HAP-1 (cell line): ENCODE measurements around the gene EFCAB5.
A peak's percentile ranks its signal among the peaks of the same experiment; 100 is the strongest.
"Not testable (repeated sequence)": the region's sequence is repeated elsewhere in the genome, so short reads cannot be mapped to it uniquely, and the experiment has no call there.

Experiments
- DNase-seq, 2 experiments: peaks; one replicate each; pipeline ENCODE4 v3.0.0-alpha.2; 2016 to 2020; ENCODE audit warnings: low spot score in 2 of 2
- H3K27me3 ChIP-seq: fragments of 250-450 bp; sonication (Bioruptor Pico); 2 replicates; pipeline ENCODE4 v1.5.1; 2020; ENCODE audit warnings: low read depth, mild to moderate bottlenecking, moderate library complexity
- H3K36me3 ChIP-seq: fragments of 250-450 bp; sonication (Bioruptor Pico); replicated peaks from 2 replicates; pipeline ENCODE4 v1.5.1; 2020; ENCODE audit warnings: mild to moderate bottlenecking
- H3K4me1 ChIP-seq: fragments of 250-450 bp; sonication (Bioruptor Pico); 2 replicates; pipeline ENCODE4 v1.5.1; 2020; ENCODE audit warnings: mild to moderate bottlenecking
- H3K4me3 ChIP-seq: fragments of 250-450 bp; sonication (Bioruptor Pico); 2 replicates; pipeline ENCODE4 v1.5.1; 2020; ENCODE audit warnings: mild to moderate bottlenecking, moderate library complexity
- H3K9me3 ChIP-seq: fragments of 250-450 bp; sonication (Bioruptor Pico); 2 replicates; pipeline ENCODE4 v1.5.1; 2020; ENCODE audit warnings: mild to moderate bottlenecking, moderate library complexity
- in situ Hi-C: fragments of 300-500 bp; cut with MboI; formaldehyde crosslinking; loops from 3 replicates; pipeline ENCODE4 v1.14.3; 2020; ENCODE audit warnings: low sequenced_read_pairs, inconsistent platforms, mixed read lengths

EFCAB5 gene

DNA sequence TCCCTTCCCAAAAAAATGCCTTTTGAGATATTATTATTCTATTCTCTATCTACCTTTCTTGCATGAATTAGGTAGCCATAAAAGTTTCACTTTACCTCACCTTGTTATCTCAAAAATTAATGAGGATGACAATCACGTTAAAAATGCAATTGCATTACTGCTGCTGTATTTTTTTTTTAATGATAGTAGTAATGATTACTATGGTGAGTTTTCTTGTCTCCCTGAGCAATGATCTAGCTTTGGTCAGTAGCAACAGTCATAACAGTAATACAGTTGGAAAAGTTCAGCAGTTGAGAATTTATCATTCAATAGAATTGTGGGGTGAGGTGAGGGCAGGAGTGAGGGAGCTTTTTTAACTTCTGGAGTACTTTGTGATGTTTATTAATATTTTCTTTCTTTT is at the start of gene EFCAB5:
TSS of gene EFCAB5 (plus strand) at position 301 of the 400 bp plus-strand sequence. CDS start 163 bp downstream, outside the sequence.
- DNase-seq = no peak
- in situ Hi-C loops = loop anchor here (25.0 kb wide), 1 partner anchor 329 kb away; the partner anchor contains the start of gene CORO6
- Histone ChIP-seq H3K36me3 (no peaks in the 10 kb centered on the region), H3K4me3 (no peak within 1 kb of the TSS), H3K27me3 (no peaks in the 10 kb centered on the region), H3K9me3 (no peaks in the 10 kb centered on the region), H3K4me1 (no peaks in the 10 kb centered on the region)

- Histone ChIP-seq H3K4me3 (no peak overlapping the region), H3K4me1 (no peaks in the 10 kb centered on the region), H3K9me3 (0 out of 2 replicates have a peak, but pooled peaks cover under 1% of the 10 kb centered on the region), H3K36me3 (no peaks in the 10 kb centered on the region), H3K27me3 (no peaks in the 10 kb centered on the region)
- no peak for DNase-seq
- in situ Hi-C loops = no loop called here
Measured at GRCh38 chr17:29892201-29892600, 49.2 kb upstream of the EFCAB5 start.

DNA sequence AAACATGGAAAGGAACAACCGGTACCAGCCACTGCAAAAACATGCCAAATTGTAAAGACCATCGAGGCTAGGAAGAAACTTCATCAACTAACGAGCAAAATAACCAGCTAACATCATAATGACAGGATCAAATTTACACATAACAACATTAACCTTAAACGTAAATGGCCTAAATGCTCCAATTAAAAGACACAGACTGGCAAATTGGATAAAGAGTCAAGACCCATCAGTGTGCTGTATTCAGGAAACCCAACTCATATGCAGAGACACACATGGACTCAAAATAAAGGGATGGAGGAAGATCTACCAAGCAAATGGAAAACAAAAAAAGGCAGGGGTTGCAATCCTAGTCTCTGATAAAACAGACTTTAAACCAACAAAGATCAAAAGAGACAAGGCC is 44.3 kb upstream of the EFCAB5 start:
- in situ Hi-C loops, H3K4me1 ChIP-seq, H3K27me3 ChIP-seq, H3K4me3 ChIP-seq, DNase-seq, H3K9me3 ChIP-seq, H3K36me3 ChIP-seq: not testable (repeated sequence)

DNA sequence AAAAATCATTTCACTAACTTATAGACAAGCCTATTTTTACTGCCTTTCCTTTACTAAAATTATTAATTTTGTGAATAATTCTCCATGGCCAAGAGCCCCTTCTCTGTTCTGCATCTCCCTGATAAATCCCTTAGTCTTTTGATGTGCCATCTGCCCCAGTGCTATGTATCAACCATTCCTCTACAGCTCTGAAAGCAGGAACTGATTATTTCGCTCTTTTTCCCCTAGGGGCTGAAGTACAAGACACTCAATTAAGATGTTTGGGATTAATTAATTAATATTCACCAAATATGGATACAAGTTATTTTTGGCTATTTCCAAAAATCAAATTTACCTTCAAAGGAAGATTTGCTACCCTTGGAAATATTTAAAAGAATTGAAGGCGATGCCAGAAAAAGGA is 38.0 kb upstream of the EFCAB5 start:
- no peaks in the 10 kb centered on the region for H3K27me3 ChIP-seq
- in situ Hi-C loops = no loop called here
- no peak overlapping the region for H3K4me3 ChIP-seq
- H3K36me3 ChIP-seq = no peaks in the 10 kb centered on the region
- H3K9me3 ChIP-seq = peaks cover 14% of the 10 kb centered on the region; the same call in 1 of the 2 replicates
- no peak for DNase-seq
- no peaks in the 10 kb centered on the region for H3K4me1 ChIP-seq

DNA sequence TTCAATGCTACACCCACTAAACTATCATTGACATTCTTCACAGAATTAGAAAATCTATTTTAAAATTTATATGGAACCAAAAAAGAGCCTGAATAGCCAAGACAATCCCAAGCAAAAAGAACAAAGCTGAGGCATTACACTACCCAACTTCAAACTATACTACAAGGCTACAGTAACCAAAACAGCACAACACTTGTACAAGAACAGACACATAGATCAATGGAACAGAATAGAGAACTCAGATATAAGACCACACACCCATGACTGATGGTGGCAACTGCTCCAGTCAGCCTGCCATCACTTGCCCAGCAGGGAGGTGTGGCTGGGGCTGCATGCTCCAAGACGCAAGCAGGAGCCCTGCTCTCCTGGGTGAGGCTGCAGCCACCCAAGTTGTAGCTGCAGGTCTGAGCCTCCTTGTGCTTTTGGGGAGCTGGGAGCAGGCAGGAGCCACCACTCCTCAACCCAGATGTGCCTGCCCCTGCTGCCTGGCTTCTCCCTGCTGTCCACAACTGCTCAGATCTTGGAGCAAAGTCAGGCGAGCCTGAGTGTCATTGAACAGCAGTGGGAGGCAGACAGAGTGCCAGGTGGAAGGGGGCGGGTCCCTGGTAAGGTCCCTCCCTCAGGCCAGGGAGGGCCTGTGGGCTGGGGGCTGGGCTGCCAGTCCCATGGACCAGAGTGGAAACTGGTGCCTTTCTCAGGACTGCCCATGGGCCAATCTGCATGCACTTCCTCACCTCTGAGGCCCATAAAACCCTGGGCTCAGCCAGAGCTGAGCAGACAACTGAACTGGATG is 36.2 kb upstream of the EFCAB5 start:
- Histone ChIP-seq H3K27me3 (no peaks in the 10 kb centered on the region), H3K36me3 (no peaks in the 10 kb centered on the region), H3K4me3 (no peak overlapping the region), H3K9me3 (peaks cover 14% of the 10 kb centered on the region; the same call in 1 of the 2 replicates), H3K4me1 (no peaks in the 10 kb centered on the region)
- no peak for DNase-seq
- in situ Hi-C loops = no loop called here

- in situ Hi-C loops = no loop called here
- peaks cover 9% of the 10 kb centered on the region; the same call in 1 of the 2 replicates for H3K9me3 ChIP-seq
- H3K27me3 ChIP-seq = no peaks in the 10 kb centered on the region
- DNase-seq = no peak
- H3K36me3 ChIP-seq = no peaks in the 10 kb centered on the region
- H3K4me3 ChIP-seq = no peak overlapping the region
- H3K4me1 ChIP-seq = no peaks in the 10 kb centered on the region
Measured at GRCh38 chr17:29905879-29906167, 35.6 kb upstream of the EFCAB5 start.

DNA sequence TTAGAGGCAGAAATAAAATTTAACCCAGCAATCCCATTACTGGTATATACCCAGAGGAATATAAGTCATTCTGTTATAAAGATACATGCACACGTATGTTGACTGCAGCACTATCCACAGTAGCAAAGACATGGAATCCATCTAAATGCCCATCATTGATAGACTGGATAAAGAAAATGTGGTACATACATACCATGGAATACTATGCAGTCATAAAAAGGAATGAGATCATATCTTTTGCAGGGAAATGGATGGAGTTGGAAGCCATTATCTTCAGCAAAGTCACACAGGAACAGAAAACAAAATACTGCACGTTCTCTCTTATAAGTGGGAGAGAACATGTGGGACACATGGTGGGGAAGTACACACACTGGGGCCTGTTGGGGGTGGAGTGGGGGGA is 34.5 kb upstream of the EFCAB5 start:
- Histone ChIP-seq H3K4me3 (no peak overlapping the region), H3K9me3 (peaks cover 8% of the 10 kb centered on the region; the same call in 1 of the 2 replicates), H3K27me3 (no peaks in the 10 kb centered on the region), H3K4me1 (no peaks in the 10 kb centered on the region), H3K36me3 (no peaks in the 10 kb centered on the region)
- in situ Hi-C loops = no loop called here
- no peak for DNase-seq

DNA sequence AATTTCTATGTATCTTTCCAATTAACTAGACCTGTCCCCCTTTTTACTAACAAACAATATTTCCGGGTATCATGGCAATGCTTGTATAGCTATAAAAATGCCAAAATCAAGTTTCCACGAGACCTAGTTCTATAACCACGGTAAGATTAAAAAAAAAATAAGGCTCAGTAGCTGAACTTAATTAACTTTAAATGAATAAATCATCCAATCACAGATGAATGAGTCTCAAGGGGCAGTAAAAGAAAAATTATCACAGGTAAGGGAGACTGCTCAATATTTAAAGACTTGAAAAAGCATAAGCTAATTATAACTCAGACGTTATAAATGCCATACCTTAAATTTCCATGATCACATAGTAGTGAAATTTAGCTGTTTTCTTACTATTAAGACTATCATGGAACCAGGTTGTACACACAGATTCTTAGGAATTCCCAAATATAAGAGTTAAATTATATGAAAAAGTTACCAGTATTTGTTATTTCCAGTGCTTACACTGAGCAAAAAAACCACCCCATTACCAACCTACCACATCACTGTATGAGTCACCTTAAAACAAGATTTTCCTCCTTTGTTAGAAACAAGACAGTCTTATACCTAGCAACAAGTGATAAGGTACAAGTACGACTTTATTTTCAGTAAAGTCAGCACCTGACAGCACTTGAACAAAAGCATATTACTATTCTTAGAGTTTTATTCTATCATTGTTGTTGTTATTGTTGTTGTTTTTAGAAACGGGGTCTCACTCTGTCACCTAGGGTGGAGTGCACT is 32.0 kb upstream of the EFCAB5 start:
- in situ Hi-C loops = no loop called here
- H3K36me3 ChIP-seq = no peaks in the 10 kb centered on the region
- DNase-seq = no peak
- H3K9me3 ChIP-seq = peaks cover 8% of the 10 kb centered on the region; the same call in 1 of the 2 replicates
- peaks cover 7% of the 10 kb centered on the region for H3K4me1 ChIP-seq
- H3K27me3 ChIP-seq = no peaks in the 10 kb centered on the region
- H3K4me3 ChIP-seq = no peak overlapping the region

- H3K4me1 ChIP-seq = peaks cover 18% of the 10 kb centered on the region
- no peak overlapping the region for H3K4me3 ChIP-seq
- no peaks in the 10 kb centered on the region for H3K27me3 ChIP-seq
- no peak for DNase-seq
- H3K36me3 ChIP-seq = no peaks in the 10 kb centered on the region
- in situ Hi-C loops = no loop called here
- H3K9me3 ChIP-seq = no peaks in the 10 kb centered on the region
Measured at GRCh38 chr17:29911641-29912177, 29.7 kb upstream of the EFCAB5 start.

GRCh38 chr17:29914819-29915537 is 26.5 kb upstream of the EFCAB5 start:
- in situ Hi-C loops = no loop called here
- Histone ChIP-seq H3K9me3 (no peaks in the 10 kb centered on the region), H3K4me3 (no peak overlapping the region), H3K27me3 (no peaks in the 10 kb centered on the region), H3K36me3 (no peaks in the 10 kb centered on the region), H3K4me1 (peaks cover 23% of the 10 kb centered on the region)
- DNase-seq = peak; percentile 39 to 100

DNA sequence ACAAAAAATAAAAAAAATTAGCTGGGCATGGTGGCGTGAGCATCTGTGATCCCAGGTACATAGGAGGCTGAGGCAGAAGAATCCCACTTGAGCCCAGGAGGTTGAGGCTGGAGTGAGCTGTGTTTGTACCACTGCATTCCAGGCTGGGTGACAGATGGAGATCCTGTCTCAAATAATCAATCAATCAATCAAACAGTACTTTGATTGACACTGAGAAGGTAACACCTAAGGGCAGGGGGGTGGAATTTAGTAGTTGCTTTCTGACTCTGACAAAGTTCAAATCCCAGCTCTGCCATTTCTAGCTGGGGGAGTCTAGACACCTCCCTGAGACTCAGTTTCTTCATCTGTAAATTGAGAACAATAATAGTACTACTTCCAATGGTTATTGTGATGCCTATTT is 23.4 kb upstream of the EFCAB5 start:
- no peaks in the 10 kb centered on the region for H3K36me3 ChIP-seq
- H3K9me3 ChIP-seq = no peaks in the 10 kb centered on the region
- no peak for DNase-seq
- in situ Hi-C loops = no loop called here
- H3K27me3 ChIP-seq = no peaks in the 10 kb centered on the region
- peaks cover 23% of the 10 kb centered on the region for H3K4me1 ChIP-seq
- no peak overlapping the region for H3K4me3 ChIP-seq

- Histone ChIP-seq H3K27me3 (no peaks in the 10 kb centered on the region), H3K4me3 (no peak overlapping the region), H3K36me3 (no peaks in the 10 kb centered on the region), H3K4me1 (peaks cover 19% of the 10 kb centered on the region), H3K9me3 (no peaks in the 10 kb centered on the region)
- in situ Hi-C loops = no loop called here
- no peak for DNase-seq
Measured at GRCh38 chr17:29918922-29919856, 22.2 kb upstream of the EFCAB5 start.

DNA sequence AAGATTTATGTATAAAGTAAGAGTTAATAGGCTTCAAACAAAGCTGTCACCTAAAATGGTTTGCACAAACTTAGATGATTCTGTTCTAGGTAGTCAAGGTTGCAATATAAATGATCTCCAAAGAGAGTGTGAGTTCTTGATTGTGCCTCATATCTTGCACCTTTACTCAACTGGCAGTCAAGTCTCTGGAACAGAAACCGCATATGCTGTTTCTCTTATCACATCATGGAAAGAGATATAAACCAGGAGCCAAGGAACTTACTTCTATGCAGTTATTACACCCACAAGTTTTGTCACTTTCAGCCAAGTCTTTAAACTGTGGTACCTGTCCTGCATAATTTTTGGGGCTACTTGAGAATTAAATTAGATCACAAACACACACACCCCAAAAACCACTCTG is 16.6 kb upstream of the EFCAB5 start:
- no peaks in the 10 kb centered on the region for H3K36me3 ChIP-seq
- DNase-seq = no peak
- no peaks in the 10 kb centered on the region for H3K9me3 ChIP-seq
- no peaks in the 10 kb centered on the region for H3K27me3 ChIP-seq
- peaks cover 18% of the 10 kb centered on the region for H3K4me1 ChIP-seq
- in situ Hi-C loops = loop anchor here (5.0 to 25.0 kb wide), 2 partner anchors 107 to 312 kb away; partner anchors contain the start of gene CORO6
- no peak overlapping the region for H3K4me3 ChIP-seq
